ENCODE results near the gene STK32B. TPM values are rescaled to one million over a fixed set of nuclear protein-coding genes. Genes with fewer than 3 reads are reported as not detected.

STK32B gene
- total RNA-seq, 1 experiment from 2014 or later = not detected

GRCh38 chr4:5365071-5366008 lies 314.1 kb downstream of the STK32B start:
- intact Hi-C loops (cut with micrococcal nuclease; ENCODE audit: unreplicated experiment) = no loop called here
- no peak for TF ChIP-seq CTCF (IDR thresholded peaks at IDR 0.05; ENCODE audit: unreplicated experiment)
- CTCF ChIA-PET = no interaction called here
- H3K27me3 Mint-ChIP-seq (ENCODE audit: unreplicated experiment) = no peaks in the 10 kb centered on the region
- no peaks in the 10 kb centered on the region for H3K4me1 Mint-ChIP-seq (ENCODE audit: low read depth, unreplicated experiment)
- H3K9me3 Mint-ChIP-seq (ENCODE audit: low read depth, unreplicated experiment) = peaks cover 8% of the 10 kb centered on the region
- BruUV-seq (replicated peaks) = no TSS peak
- DNase-seq = no peak
- H3K27ac Mint-ChIP-seq (ENCODE audit: unreplicated experiment) = no peak overlapping the region
- no peak overlapping the region for H3K4me3 Mint-ChIP-seq (ENCODE audit: low read depth, unreplicated experiment)
- no peaks in the 10 kb centered on the region for H3K36me3 Mint-ChIP-seq (ENCODE audit: insufficient read depth, unreplicated experiment)

- H3K27ac Mint-ChIP-seq (ENCODE audit: unreplicated experiment) = no peak overlapping the region
- TF ChIP-seq CTCF (IDR thresholded peaks at IDR 0.05; ENCODE audit: unreplicated experiment) = no peak
- no peak overlapping the region for H3K4me3 Mint-ChIP-seq (ENCODE audit: low read depth, unreplicated experiment)
- CTCF ChIA-PET = no interaction called here
- H3K9me3 Mint-ChIP-seq (ENCODE audit: low read depth, unreplicated experiment) = peaks cover 10% of the 10 kb centered on the region
- H3K27me3 Mint-ChIP-seq (ENCODE audit: unreplicated experiment) = no peaks in the 10 kb centered on the region
- H3K36me3 Mint-ChIP-seq (ENCODE audit: insufficient read depth, unreplicated experiment) = no peaks in the 10 kb centered on the region
- no TSS peak for BruUV-seq (replicated peaks)
- DNase-seq = no peak
- intact Hi-C loops (cut with micrococcal nuclease; ENCODE audit: unreplicated experiment) = no loop called here
- no peaks in the 10 kb centered on the region for H3K4me1 Mint-ChIP-seq (ENCODE audit: low read depth, unreplicated experiment)
These were observed 314.7 kb downstream of the STK32B start for GRCh38 chr4:5366009-5366386.

- CTCF ChIA-PET = no interaction called here
- no peak for TF ChIP-seq CTCF (IDR thresholded peaks at IDR 0.05; ENCODE audit: unreplicated experiment)
- Mint-ChIP-seq H3K4me3 (ENCODE audit: low read depth, unreplicated experiment) (no peak overlapping the region), H3K36me3 (ENCODE audit: insufficient read depth, unreplicated experiment) (no peaks in the 10 kb centered on the region), H3K27me3 (ENCODE audit: unreplicated experiment) (no peaks in the 10 kb centered on the region), H3K4me1 (ENCODE audit: low read depth, unreplicated experiment) (no peaks in the 10 kb centered on the region), H3K27ac (ENCODE audit: unreplicated experiment) (no peak overlapping the region), H3K9me3 (ENCODE audit: low read depth, unreplicated experiment) (peaks cover 12% of the 10 kb centered on the region)
- no TSS peak for BruUV-seq (replicated peaks)
- DNase-seq = no peak
- intact Hi-C loops (cut with micrococcal nuclease; ENCODE audit: unreplicated experiment) = no loop called here
These were observed 315.1 kb downstream of the STK32B start for GRCh38 chr4:5366421-5366820.

- H3K27me3 Mint-ChIP-seq (ENCODE audit: unreplicated experiment) = no peaks in the 10 kb centered on the region
- DNase-seq = no peak
- no peak for TF ChIP-seq CTCF (IDR thresholded peaks at IDR 0.05; ENCODE audit: unreplicated experiment)
- no TSS peak for BruUV-seq (replicated peaks)
- no peak overlapping the region for H3K27ac Mint-ChIP-seq (ENCODE audit: unreplicated experiment)
- no peaks in the 10 kb centered on the region for H3K4me1 Mint-ChIP-seq (ENCODE audit: low read depth, unreplicated experiment)
- H3K9me3 Mint-ChIP-seq (ENCODE audit: low read depth, unreplicated experiment) = peaks cover 12% of the 10 kb centered on the region
- H3K36me3 Mint-ChIP-seq (ENCODE audit: insufficient read depth, unreplicated experiment) = no peaks in the 10 kb centered on the region
- H3K4me3 Mint-ChIP-seq (ENCODE audit: low read depth, unreplicated experiment) = no peak overlapping the region
- intact Hi-C loops (cut with micrococcal nuclease; ENCODE audit: unreplicated experiment) = no loop called here
- CTCF ChIA-PET = no interaction called here
These were observed 317.1 kb downstream of the STK32B start for GRCh38 chr4:5368426-5368825.
